Measurements from ENCODE around the gene PAX2.

Gene PAX2

GRCh38 chr10:100739517-100740368, 5.6 kb upstream of the PAX2 start:
- no peak for DNase-seq (ENCODE audit: low read depth in 2 of 2, low spot score in 1 of 2)

GRCh38 chr10:100740476-100741377, 4.7 kb upstream of the PAX2 start:
- DNase-seq (ENCODE audit: low read depth in 2 of 2, low spot score in 1 of 2) = no peak

GRCh38 chr10:100741378-100742075, 3.9 kb upstream of the PAX2 start:
- no peak for DNase-seq (ENCODE audit: low read depth in 2 of 2, low spot score in 1 of 2)

- no peak for DNase-seq (ENCODE audit: low read depth in 2 of 2, low spot score in 1 of 2)
Observed at GRCh38 chr10:100742076-100742771, 3.2 kb upstream of the PAX2 start.

DNA sequence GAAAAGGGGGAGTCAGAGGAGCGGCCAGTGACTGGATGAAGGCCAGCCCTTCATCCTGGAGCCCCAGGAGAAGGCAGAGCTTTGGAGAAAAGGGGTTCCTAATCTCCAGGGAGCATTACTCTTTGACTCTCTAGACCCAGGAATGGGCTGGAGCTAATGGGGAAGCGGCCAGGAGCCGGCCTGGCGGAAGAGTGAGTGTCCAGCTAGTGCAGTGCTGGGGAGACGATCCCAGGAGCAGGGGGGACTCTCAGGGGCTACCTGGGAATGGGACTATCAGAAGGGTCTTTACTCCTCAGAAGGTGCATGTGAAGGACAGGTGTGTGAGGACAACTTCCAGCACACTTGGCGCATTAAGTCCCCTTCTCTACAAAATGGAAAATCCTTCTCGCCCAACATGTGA, 2.4 kb upstream of the PAX2 start:
- DNase-seq (ENCODE audit: low read depth in 2 of 2, low spot score in 1 of 2) = no peak

DNA sequence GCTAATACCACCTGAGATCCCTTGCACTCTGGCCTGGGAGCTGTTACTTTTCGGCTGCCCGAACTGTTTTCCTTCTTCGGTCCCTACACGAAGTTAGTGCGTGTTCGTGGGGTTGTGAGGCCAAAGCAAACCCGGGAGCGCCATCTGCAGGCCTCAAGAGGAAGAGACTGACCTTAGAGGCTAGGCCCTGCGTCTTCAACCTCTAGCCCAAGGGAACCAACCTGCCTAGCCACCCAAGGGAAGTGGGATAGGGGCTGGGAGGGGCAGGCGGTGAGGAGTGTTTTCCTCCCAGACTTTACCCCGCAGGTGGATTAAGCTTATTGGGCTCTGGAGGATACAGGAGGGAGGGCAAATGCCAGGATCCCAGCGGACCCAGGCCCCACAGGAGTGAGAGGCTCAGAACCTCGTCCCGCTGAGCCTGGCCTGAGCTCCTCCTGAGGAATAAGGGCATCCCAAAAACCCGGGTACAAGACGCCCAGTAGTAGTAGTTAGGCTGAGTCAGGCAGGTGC, 1.7 kb upstream of the PAX2 start:
- DNase-seq (ENCODE audit: low read depth in 2 of 2, low spot score in 1 of 2) = peak in 1 of 2 donors; percentile 17

DNA sequence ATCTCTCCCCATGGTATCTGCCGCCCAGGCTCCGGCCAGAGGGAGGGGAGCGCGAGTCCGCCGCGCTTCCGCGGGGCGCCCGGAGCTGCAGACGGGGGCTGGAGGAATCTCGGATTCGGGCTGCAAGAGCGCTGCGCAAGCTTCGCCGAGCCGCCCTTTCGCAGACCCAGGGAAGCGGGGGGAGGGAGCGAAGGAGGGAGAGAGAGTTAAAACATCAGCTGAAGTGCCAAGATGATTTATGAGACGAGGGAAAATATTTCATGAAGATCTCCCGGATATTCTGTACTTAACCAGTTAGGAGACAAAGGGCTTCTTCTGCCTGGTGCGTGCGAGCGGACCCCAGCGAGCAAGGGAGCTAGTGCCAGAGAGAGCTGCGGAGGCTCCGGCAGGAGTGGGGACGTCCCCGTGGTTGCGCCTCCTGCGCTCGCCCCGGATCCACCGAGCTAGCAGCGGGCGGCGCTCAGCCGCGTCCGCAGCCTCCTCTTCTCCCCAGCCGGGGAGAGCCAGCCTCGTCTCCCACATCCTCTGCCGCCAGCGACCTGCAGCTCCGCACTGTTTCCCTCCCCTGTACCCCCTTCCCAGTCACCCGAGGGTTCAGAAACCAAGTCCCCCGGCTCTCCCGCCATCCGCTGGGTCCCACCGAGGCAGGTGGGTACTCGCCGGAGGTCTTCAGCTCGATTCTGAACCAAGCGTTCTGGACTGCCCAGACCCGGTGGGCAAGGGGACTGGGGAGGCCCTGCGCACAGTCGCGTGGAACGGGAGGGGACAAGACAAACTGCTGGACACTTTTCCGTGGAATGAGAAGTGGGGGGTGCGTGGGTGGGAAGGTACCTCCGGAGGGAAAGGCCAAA, 1.0 kb upstream of the PAX2 start:
- no peak for DNase-seq (ENCODE audit: low read depth in 2 of 2, low spot score in 1 of 2)

GRCh38 chr10:100745882-100746783, 751 bp downstream of the PAX2 start:
- no peak for DNase-seq (ENCODE audit: low read depth in 2 of 2, low spot score in 1 of 2)

DNA sequence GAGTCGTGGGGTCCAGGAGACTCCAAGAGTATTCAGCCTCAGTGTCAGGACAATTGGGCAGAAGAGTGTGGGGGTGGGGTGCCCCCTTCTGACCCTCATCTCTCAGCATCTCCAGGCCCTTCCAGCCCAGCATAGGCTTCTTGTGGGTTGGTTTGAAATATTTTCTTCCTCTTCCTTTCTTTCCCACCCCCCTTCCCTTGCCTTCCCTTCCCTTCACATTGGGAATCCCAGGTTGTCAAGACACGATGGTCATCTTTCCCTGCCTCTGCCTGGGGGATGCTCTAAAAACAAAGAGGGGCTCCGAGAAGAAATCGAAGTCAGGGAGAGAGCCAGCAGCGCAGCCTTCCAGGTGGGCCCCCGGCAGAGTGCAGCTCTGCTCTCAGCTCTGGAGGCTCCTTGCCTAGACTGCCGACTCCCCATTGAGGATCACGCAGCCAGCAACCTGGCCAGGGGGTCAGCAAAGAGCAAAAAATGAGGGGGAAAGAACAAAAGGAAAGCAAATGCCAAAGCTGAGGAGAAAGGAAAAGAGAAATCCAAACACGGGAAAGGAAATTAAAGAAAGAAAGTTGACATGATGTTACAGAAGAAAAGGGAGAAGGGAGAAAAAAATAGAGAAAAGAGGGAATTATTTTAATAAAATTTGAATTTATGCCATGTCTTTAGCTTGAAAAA, 1.5 kb downstream of the PAX2 start:
- DNase-seq (ENCODE audit: low read depth in 2 of 2, low spot score in 1 of 2) = no peak

DNA sequence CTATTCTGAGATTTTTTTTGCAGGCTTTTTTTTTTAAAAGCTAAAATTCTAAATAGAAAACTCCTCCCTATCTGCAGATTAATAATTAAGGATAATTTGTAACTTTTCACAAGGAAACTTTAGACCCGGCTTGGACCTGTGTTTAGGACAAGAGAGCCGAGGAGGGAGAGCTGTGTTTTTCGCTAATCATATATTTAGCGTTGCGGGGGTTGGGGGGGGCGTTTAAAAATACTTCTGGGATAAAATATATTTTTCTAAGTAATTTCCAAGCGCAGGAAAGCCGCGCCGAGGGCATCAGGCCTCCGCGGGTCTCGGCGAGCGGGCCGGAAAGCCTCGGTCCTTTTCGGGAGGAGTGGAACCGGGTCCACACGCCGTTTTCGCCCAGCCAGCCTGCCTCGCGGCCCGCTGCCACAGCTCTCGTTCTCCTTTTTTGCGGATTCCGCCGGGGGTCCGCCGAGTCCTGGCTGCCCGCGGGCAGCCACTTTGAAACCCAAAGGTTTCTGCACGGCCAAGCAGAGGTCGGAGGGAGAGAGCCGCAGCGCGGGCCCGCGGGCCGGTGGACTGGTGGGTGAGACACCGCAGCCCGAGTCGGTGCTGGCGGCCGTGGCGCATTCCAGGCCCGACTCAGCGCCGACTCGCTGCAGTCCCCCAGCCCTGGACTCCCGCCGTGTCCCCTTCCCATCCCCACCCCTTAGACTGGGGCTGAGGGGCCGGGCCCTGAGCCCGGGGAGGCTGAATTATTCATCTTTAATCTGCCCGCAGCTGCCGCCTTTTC, 2.3 kb downstream of the PAX2 start:
- no peak for DNase-seq (ENCODE audit: low read depth in 2 of 2, low spot score in 1 of 2)

DNA sequence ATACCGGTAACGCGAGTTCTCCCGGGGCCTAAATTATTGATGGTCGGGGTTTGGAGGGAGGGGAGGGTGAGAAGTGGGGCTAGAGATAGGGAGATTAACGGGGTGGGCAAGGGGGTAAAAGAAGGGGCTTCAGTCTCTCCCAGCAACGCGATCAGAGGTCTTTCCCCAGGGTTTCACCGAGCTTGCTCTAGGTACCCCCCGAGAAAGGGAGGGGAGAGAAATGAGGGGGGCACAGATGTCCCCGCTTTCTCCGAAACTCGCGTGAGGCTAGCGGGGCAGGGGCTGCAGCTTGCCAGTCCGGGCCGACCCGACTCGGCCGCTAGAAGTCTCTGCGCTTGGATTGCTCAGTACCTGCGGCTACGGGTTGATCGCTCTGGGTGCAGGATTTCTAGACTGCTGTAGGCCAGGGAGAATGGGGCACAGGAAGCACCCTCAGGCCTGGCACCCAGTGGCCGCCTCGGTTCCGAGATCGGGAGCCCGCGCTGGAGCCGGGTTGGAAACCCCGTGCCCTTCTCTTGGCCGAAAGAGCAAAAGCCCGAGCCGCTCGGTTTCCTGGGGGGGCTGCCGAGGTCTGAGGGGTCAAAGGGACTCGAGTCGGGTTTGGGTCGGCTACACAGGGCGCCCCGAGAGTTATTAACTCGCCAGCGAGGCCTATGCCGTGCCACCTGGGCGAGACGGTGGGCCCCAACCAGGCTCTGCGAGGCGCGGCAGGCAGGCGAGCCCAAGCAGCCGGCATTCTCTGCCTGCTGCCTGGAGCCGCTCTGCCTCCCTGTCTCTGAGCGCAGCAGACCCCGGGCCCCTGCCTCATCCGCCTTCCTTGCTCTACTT, 3.1 kb downstream of the PAX2 start:
- DNase-seq (ENCODE audit: low read depth in 2 of 2, low spot score in 1 of 2) = no peak

DNA sequence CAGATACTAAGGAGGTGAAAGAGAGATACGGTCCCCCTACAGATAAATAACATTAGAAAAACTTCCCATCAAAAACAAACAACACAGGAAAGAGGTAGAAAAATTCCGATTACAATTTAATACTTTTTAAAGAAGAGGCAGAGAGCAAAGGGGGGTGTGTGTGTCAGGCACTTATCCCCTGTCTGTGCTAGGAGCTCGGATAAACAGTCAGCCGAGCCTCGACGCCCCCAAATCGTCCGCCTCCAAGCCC, 3.6 kb downstream of the PAX2 start:
- DNase-seq (ENCODE audit: low read depth in 2 of 2, low spot score in 1 of 2) = no peak

DNA sequence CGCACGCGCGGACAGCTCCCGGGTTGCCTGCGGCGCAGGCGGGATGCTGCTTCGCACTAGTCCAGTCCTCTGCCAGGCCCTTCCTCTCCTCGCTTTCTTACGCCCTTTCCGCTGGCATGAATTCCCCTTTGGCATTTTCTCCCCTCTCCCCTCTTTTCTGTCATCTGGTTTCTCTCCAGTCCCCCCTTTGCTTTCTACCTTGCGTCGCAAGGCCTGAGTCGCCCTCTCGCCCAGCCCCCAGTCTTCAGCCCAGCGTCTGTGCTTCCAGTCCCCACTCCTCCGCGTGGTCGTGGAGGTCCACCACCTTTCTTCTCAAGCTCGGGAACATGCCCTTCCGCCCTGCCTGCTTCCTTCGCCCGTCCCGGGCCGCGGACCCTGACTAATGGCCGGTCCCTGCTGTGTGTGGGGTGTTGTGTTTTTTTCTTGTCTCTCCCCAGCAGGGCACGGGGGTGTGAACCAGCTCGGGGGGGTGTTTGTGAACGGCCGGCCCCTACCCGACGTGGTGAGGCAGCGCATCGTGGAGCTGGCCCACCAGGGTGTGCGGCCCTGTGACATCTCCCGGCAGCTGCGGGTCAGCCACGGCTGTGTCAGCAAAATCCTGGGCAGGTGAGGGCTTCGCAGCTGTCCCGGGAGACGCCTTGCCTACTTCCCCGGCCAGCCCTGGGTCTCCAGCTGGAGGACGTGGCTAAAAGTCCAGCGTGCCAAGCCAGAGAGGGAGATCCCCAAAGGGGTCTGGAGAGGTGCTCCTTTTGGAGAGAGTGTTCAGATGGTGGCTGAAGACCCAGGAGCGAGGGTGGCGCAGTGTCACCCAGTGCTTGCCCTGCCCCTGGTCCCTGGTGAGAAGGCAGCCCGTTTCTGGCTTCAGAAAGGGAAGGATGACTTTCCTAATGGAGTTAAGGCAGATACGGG, 4.2 kb downstream of the PAX2 start:
- DNase-seq (ENCODE audit: low read depth in 2 of 2, low spot score in 1 of 2) = no peak

DNA sequence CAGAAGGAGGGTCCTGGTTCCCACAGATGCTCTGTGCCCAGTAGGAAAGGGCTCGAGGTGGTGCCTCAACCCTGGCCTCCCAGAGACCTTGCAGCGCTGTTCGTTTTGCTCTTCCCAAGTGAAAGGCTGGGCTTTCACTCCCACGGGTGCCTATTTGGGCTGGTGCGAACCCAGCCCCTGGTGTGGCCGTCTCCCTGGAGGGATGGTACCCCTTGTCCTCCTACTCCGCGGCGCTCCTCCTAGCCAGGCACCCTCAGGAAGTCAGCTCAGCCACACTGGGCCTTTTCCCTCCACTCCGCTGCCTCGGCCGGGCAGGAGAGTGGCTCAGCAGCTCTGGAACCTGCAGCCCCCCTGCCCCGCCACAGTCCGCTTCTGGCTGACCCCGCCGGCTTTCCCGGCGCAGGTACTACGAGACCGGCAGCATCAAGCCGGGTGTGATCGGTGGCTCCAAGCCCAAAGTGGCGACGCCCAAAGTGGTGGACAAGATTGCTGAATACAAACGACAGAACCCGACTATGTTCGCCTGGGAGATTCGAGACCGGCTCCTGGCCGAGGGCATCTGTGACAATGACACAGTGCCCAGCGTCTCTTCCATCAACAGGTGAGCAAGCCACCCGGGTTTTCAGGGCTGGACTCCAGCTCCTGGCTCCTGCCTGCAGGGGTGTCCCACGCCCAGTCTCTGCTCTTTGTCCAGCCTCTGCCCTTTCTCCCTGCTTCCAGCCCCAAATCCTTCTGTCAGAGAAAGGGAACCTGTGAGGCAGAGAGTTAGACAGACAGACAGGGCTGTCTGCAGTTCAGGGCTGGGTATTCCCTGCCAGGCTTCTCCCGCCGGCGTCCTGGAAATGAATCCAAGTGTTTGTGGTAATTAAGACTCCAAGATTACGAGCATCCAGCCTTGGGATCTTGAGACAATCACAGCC, 5.2 kb downstream of the PAX2 start:
- DNase-seq (ENCODE audit: low read depth in 2 of 2, low spot score in 1 of 2) = no peak
